Spleen (tissue), 7 donors: ENCODE results near the gene MST1R.

Experiments
- CTCF ChIP-seq, 11 experiments: fragments of 200-600 bp in 7 of 11; fragments of 450-650 bp in 4 of 11; sonication (generic) in 4 of 11; IDR thresholded peaks in 8 of 11; conservative IDR thresholded peaks in 3 of 11; 1 replicate in 7 of 11; 2 replicates in 4 of 11; pipeline versions ENCODE4 v1.4.0 to v1.8.0; 2016 to 2021; ENCODE audit warnings: antibody characterized with exemption in 11 of 11, inconsistent platforms in 4 of 11, mild to moderate bottlenecking in 1 of 11
- POLR2AphosphoS5 ChIP-seq, 3 donors: sonication (generic); formaldehyde crosslinking; IDR thresholded peaks; one replicate each; pipeline ENCODE4 v1.5.1; 2017; ENCODE audit warnings: antibody characterized with exemption in 3 of 3
- donor health status: DM: no; HTN: no; CAD: no; lungs with moderate emphysema.
- donor health status: DM: no; HTN: no; CAD: no.
- donor health status: DM: no; HTN: no; CAD: no.

- TF ChIP-seq CTCF (IDR thresholded peaks at IDR 0.05 in 8 of 11, conservative IDR thresholded peaks at IDR 0.05 in 3 of 11) (no peak), POLR2AphosphoS5 (IDR thresholded peaks at IDR 0.05) (no peak)
Observed at GRCh38 chr3:49925485-49925884, 21.8 kb upstream of the MST1R start.
